Right lobe of liver (tissue), 6 donors: ENCODE measurements around the gene DCC. TPM values are rescaled to one million over a fixed set of nuclear protein-coding genes. Genes with fewer than 3 reads are reported as not detected.

ENCODE experiments used
- ATAC-seq, 4 donors: fragments of 200-7000 bp; cut with Tn5 transposase; one replicate each; pipeline ENCODE4 v1.9.1; 2020; ENCODE audit warnings: mild to moderate bottlenecking in 4 of 4, moderate library complexity in 4 of 4
- DNase-seq, 3 donors: peaks; one replicate each; pipeline ENCODE4 v3.0.0-alpha.2; 2020
- H3K27ac ChIP-seq, 3 donors: fragments of 200-600 bp; one replicate each; pipeline ENCODE4 v1.8.0; 2022
- H3K27me3 ChIP-seq, 2 donors: fragments of 200-600 bp; one replicate each; pipeline ENCODE4 v1.8.0; 2022
- H3K36me3 ChIP-seq, 4 donors: fragments of 200-600 bp; sonication (generic) in 1 of 4; one replicate each; pipeline versions ENCODE4 v1.5.1 to v1.8.0; 2017 to 2022; ENCODE audit warnings: control low read depth in 1 of 4
- H3K4me1 ChIP-seq, 4 donors: fragments of 200-600 bp; sonication (generic) in 1 of 4; one replicate each; pipeline versions ENCODE4 v1.5.1 to v1.8.0; 2017 to 2022; ENCODE audit warnings: control low read depth in 1 of 4
- H3K4me3 ChIP-seq, 3 donors: fragments of 200-600 bp; one replicate each; pipeline ENCODE4 v1.8.0; 2022
- H3K9me3 ChIP-seq, 4 donors: fragments of 200-600 bp; sonication (generic) in 1 of 4; one replicate each; pipeline versions ENCODE4 v1.5.1 to v1.8.0; 2017 to 2022; ENCODE audit warnings: control low read depth in 1 of 4
- CTCF ChIP-seq, 4 donors: fragments of 200-600 bp in 3 of 4; fragments of 450-650 bp in 1 of 4; IDR thresholded peaks; one replicate each; pipeline versions ENCODE4 v1.5.1 to v1.8.0; 2016 to 2022; ENCODE audit warnings: antibody characterized with exemption in 4 of 4, mild to moderate bottlenecking in 2 of 4
- POLR2A ChIP-seq: fragments of 450-650 bp; IDR thresholded peaks from one replicate; pipeline ENCODE4 v1.6.1; 2017; ENCODE audit warnings: antibody characterized with exemption, mild to moderate bottlenecking
- WGBS: methylation state at CpG from one replicate; pipeline ENCODE4 v1.1.6; 2018; ENCODE audit warnings: low coverage, low lambda C conversion rate; ENCODE audit not compliant: insufficient coverage; ENCODE audit errors: missing lambda C conversion rate; 5-methylcytosine and 5-hydroxymethylcytosine counted together
- intact Hi-C, 2 donors: fragments of 100-400 bp; cut with DNase I; formaldehyde crosslinking; loops; one replicate each; pipeline versions ENCODE4 v1.11.2 to v1.14.1; 2022
- total RNA-seq, 6 experiments: library from RNA; depleted of rRNA in 2 of 6; stranded (reverse); fragments of >200 nt in 2 of 6; fragmentation: NEBNext Ultra II Directional in 3 of 6; extraction: Animal tissue kit (Norgen Biotek cat#: 25700) in 3 of 6; gene quantifications; one replicate each; pipeline versions ENCODE4 v1.1.0 to v1.2.4, GENCODE V29; 2016 to 2023
- donor health status: DM: no; HTN: yes; CAD: no.
- donor health status: DM: no; HTN: no; CAD: no.
- donor health status: DM: no; HTN: no; CAD: no.
- donor health status: DM: no; HTN: yes; CAD: no.
- donor health status: DM: no; HTN: yes; CAD: no.

The DCC gene
- total RNA-seq, 6 experiments from 2014 or later: 0.06 TPM; not detected in 5

- 40% methylated on average over 3 of the region's 3 CpGs for WGBS
- H3K27ac ChIP-seq: no peak overlapping the region
- no peak for DNase-seq
- intact Hi-C loops: no loop called here
- H3K4me3 ChIP-seq: no peak overlapping the region
- no peak for ATAC-seq
- TF ChIP-seq POLR2A (no peak), CTCF (IDR thresholded peaks at IDR 0.05) (no peak)
- no peaks in the 10 kb centered on the region for H3K9me3 ChIP-seq
- no peaks in the 10 kb centered on the region for H3K27me3 ChIP-seq
- no peaks in the 10 kb centered on the region for H3K4me1 ChIP-seq
- H3K36me3 ChIP-seq: no peaks in the 10 kb centered on the region
Observed at GRCh38 chr18:52402814-52403213, 62.8 kb downstream of the DCC start.

DNA sequence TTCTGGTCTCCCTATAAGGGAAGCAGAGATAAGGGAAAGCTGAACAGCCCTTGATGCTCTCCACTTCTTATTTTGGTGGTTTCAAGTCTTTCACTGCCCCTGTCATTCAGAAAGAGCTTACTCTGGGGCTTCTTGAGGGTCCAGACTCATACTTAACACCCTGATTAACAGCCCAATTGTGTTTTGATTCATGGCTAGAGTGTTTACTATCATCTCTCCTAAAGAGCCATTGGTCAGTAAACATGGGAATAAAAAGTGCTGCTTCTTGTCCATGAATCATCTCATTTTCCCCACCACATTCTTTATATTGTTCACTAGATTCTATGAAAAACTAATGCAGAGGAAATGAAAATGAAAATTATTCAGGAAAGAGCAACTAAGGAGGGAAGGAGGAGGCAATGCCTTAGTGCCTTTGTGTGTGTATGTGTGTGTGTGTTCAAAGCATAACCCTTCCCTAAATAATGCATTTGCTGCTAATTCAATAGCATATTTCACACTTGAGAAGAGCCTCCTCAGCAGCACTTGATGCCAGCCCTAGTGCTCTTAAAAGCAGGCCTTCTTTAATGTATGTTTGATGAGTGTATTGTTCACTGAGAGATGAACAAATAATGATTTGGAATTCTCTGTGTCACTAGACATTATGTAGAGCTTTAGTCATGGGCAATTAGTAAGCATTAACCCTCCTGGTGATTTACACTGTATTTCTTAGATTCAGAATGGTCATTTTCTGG, 63.5 kb downstream of the DCC start:
- Histone ChIP-seq H3K36me3 (no peaks in the 10 kb centered on the region), H3K9me3 (no peaks in the 10 kb centered on the region), H3K27me3 (no peaks in the 10 kb centered on the region), H3K4me3 (no peak overlapping the region), H3K4me1 (no peaks in the 10 kb centered on the region), H3K27ac (no peak overlapping the region)
- intact Hi-C loops: no loop called here
- no peak for ATAC-seq
- no peak for DNase-seq
- no peak for TF ChIP-seq POLR2A
- no peak for TF ChIP-seq CTCF (IDR thresholded peaks at IDR 0.05)

GRCh38 chr18:52408800-52409302, 68.9 kb downstream of the DCC start:
- Histone ChIP-seq H3K36me3 (no peaks in the 10 kb centered on the region), H3K9me3 (no peaks in the 10 kb centered on the region), H3K4me3 (no peak overlapping the region), H3K27me3 (no peaks in the 10 kb centered on the region), H3K4me1 (no peaks in the 10 kb centered on the region), H3K27ac (no peak overlapping the region)
- no peak for ATAC-seq
- TF ChIP-seq CTCF (IDR thresholded peaks at IDR 0.05) (no peak), POLR2A (no peak)
- DNase-seq: no peak
- 54% methylated on average over 2 of the region's 2 CpGs for WGBS
- intact Hi-C loops: no loop called here

- H3K9me3 ChIP-seq: no peaks in the 10 kb centered on the region
- 18% methylated on average over 1 of the region's 1 CpG for WGBS
- no peak for DNase-seq
Observed at GRCh38 chr18:52409727-52410126, 69.7 kb downstream of the DCC start.

More at GRCh38 chr18:52409727-52410126, 69.7 kb downstream of the DCC start:
- TF ChIP-seq POLR2A (no peak), CTCF (IDR thresholded peaks at IDR 0.05) (no peak)
- Histone ChIP-seq H3K27me3 (no peaks in the 10 kb centered on the region), H3K4me1 (no peaks in the 10 kb centered on the region), H3K27ac (no peak overlapping the region), H3K4me3 (no peak overlapping the region), H3K36me3 (no peaks in the 10 kb centered on the region)
- ATAC-seq: peak in 1 of 4 donors; percentile 28
- intact Hi-C loops: no loop called here
